CD4-positive, alpha-beta T cell (primary cell): ENCODE measurements around the gene ECT2. TPM values are rescaled to one million over a fixed set of nuclear protein-coding genes. Genes with fewer than 3 reads are reported as not detected.

Experiments
- ATAC-seq: fragments of 200-7000 bp; cut with Tn5 transposase; one replicate; pipeline ENCODE4 v1.10.0; 2022; ENCODE audit warnings: mild to moderate bottlenecking; ENCODE audit not compliant: poor library complexity
- CTCF ChIA-PET: fragments of 350-600 bp; sonication (Branson Sonifier 250); formaldehyde crosslinking; loops from one replicate; lab custom pipeline; 2021; ENCODE audit warnings: antibody characterized with exemption, inconsistent platforms; lab: Charles Lee
- POLR2A ChIA-PET: fragments of 350-600 bp; sonication (Branson Sonifier 250); formaldehyde crosslinking; loops from one replicate; lab custom pipeline; 2021; ENCODE audit warnings: antibody characterized with exemption, inconsistent platforms; lab: Charles Lee
- DNase-seq, 14 experiments: peaks; one replicate each; pipeline ENCODE4 v3.0.0-alpha.2; 2013 to 2020; ENCODE audit warnings: mixed read lengths in 2 of 14
- H3K27ac ChIP-seq, 2 donors: one replicate each; pipeline versions ENCODE4 v1.5.1 to v1.7.0; 2013; ENCODE audit warnings: low read length in 2 of 2, low read depth in 1 of 2, mild to moderate bottlenecking in 1 of 2
- H3K27me3 ChIP-seq, 2 experiments: 1 replicate in 1 of 2; 2 replicates in 1 of 2; pipeline versions ENCODE4 v1.6.1 to v1.7.0; 2013; ENCODE audit warnings: low read length in 2 of 2, control low read depth in 1 of 2, mild to moderate bottlenecking in 1 of 2, moderate library complexity in 1 of 2; ENCODE audit not compliant: insufficient read depth in 2 of 2, control insufficient read depth in 1 of 2
- H3K36me3 ChIP-seq: one replicate; pipeline ENCODE4 v1.6.1; 2013; ENCODE audit warnings: low read length, control low read depth; ENCODE audit not compliant: insufficient read depth
- H3K4me1 ChIP-seq: one replicate; pipeline ENCODE4 v1.6.1; 2013; ENCODE audit warnings: low read length, control low read depth; ENCODE audit not compliant: insufficient read depth
- H3K4me3 ChIP-seq: one replicate; pipeline ENCODE4 v1.5.1; 2013; ENCODE audit warnings: mild to moderate bottlenecking, low read length, moderate library complexity
- H3K9me3 ChIP-seq, 2 experiments: 1 replicate in 1 of 2; 2 replicates in 1 of 2; pipeline versions ENCODE4 v1.6.1 to v1.7.0; 2013; ENCODE audit warnings: low read length in 2 of 2, mild to moderate bottlenecking in 2 of 2, control low read depth in 1 of 2, moderate library complexity in 1 of 2; ENCODE audit not compliant: control insufficient read depth in 1 of 2, insufficient read depth in 1 of 2
- H3K27ac Mint-ChIP-seq: one replicate; pipeline ENCODE4 v1.8.0; 2020; ENCODE audit warnings: mixed read lengths
- H3K27me3 Mint-ChIP-seq: one replicate; pipeline ENCODE4 v1.8.0; 2021; ENCODE audit warnings: mixed read lengths
- H3K36me3 Mint-ChIP-seq: one replicate; pipeline ENCODE4 v1.8.0; 2021; ENCODE audit warnings: low read depth, mixed read lengths
- H3K4me1 Mint-ChIP-seq: one replicate; pipeline ENCODE4 v1.8.0; 2021; ENCODE audit warnings: low read depth, mixed read lengths
- H3K4me3 Mint-ChIP-seq: one replicate; pipeline ENCODE4 v1.8.0; 2020; ENCODE audit warnings: mild to moderate bottlenecking, mixed read lengths
- H3K9me3 Mint-ChIP-seq: one replicate; pipeline ENCODE4 v1.8.0; 2020; ENCODE audit warnings: mixed read lengths
- CTCF ChIP-seq: fragments of 200-600 bp; IDR thresholded peaks from one replicate; pipeline ENCODE4 v1.8.0; 2022; ENCODE audit warnings: antibody characterized with exemption, mild to moderate bottlenecking
- intact Hi-C, 2 experiments: fragments of 100-400 bp; cut with DNase I in 1 of 2; cut with micrococcal nuclease in 1 of 2; formaldehyde crosslinking; loops; one replicate each; pipeline versions ENCODE4 v1.15.1 to v1.9.0; 2023 to 2025; cut with DNase I, micrococcal nuclease
- total RNA-seq, 174 experiments: library from RNA in 2 of 174; stranded (reverse) in 2 of 174; gene quantifications; one replicate each; pipeline ENCODE4 v1.2.3 and lab custom pipeline; 2021 to 2026

The ECT2 gene
- total RNA-seq, 2 experiments from 2014 or later, result 0.71 to 1.1 TPM

- H3K27ac ChIP-seq, result no peak overlapping the region
- H3K9me3 ChIP-seq, result no peaks in the 10 kb centered on the region
- no peak for TF ChIP-seq CTCF
- no peak overlapping the region for H3K4me3 ChIP-seq
- ChIA-PET POLR2A (no interaction called here), CTCF (no interaction called here)
- no peaks in the 10 kb centered on the region for H3K27me3 ChIP-seq
- no peaks in the 10 kb centered on the region for H3K27me3 Mint-ChIP-seq
- H3K4me1 Mint-ChIP-seq, result no peaks in the 10 kb centered on the region
- H3K4me1 ChIP-seq, result no peaks in the 10 kb centered on the region
- H3K27ac Mint-ChIP-seq, result no peak overlapping the region
- H3K36me3 ChIP-seq, result no peaks in the 10 kb centered on the region
- ATAC-seq (no peak), DNase-seq (no peak)
- no peak overlapping the region for H3K4me3 Mint-ChIP-seq
- intact Hi-C loops, result no loop called here
- H3K9me3 Mint-ChIP-seq, result no peaks in the 10 kb centered on the region
- H3K36me3 Mint-ChIP-seq, result no peaks in the 10 kb centered on the region
Observed at GRCh38 chr3:172782235-172782634, 31.7 kb downstream of the ECT2 start.

- TF ChIP-seq CTCF, result no peak
- no peaks in the 10 kb centered on the region for H3K4me1 ChIP-seq
- H3K36me3 ChIP-seq, result no peaks in the 10 kb centered on the region
- ATAC-seq, result no peak
- Mint-ChIP-seq H3K4me3 (no peak overlapping the region), H3K36me3 (no peaks in the 10 kb centered on the region), H3K9me3 (no peaks in the 10 kb centered on the region), H3K27me3 (no peaks in the 10 kb centered on the region), H3K27ac (no peak overlapping the region), H3K4me1 (no peaks in the 10 kb centered on the region)
- no peaks in the 10 kb centered on the region for H3K9me3 ChIP-seq
- intact Hi-C loops, result no loop called here
- CTCF ChIA-PET, result no interaction called here
- no peak for DNase-seq
- H3K27me3 ChIP-seq, result no peaks in the 10 kb centered on the region
- no peak overlapping the region for H3K27ac ChIP-seq
- H3K4me3 ChIP-seq, result no peak overlapping the region
- POLR2A ChIA-PET, result no interaction called here
Observed at GRCh38 chr3:172786036-172786435, 35.5 kb downstream of the ECT2 start.

- Mint-ChIP-seq H3K27me3 (no peaks in the 10 kb centered on the region), H3K27ac (no peak overlapping the region), H3K4me3 (no peak overlapping the region), H3K4me1 (no peaks in the 10 kb centered on the region), H3K9me3 (no peaks in the 10 kb centered on the region), H3K36me3 (no peaks in the 10 kb centered on the region)
- Histone ChIP-seq H3K4me3 (no peak overlapping the region), H3K4me1 (no peaks in the 10 kb centered on the region), H3K27ac (no peak overlapping the region), H3K27me3 (no peaks in the 10 kb centered on the region), H3K36me3 (no peaks in the 10 kb centered on the region), H3K9me3 (no peaks in the 10 kb centered on the region)
- intact Hi-C loops, result no loop called here
- no peak for TF ChIP-seq CTCF
- no peak for DNase-seq
- ATAC-seq, result no peak
- CTCF ChIA-PET, result no interaction called here
- POLR2A ChIA-PET, result no interaction called here
Observed at GRCh38 chr3:172787019-172787418, 36.5 kb downstream of the ECT2 start.
